Occipital lobe (tissue), 1 donor: ENCODE results near the gene IRX4. TPM values are rescaled to one million over a fixed set of nuclear protein-coding genes. Genes with fewer than 3 reads are reported as not detected.

ENCODE experiments used
- total RNA-seq: library from RNA; depleted of rRNA; stranded (reverse); fragments of >200 nt; gene quantifications from one replicate; pipeline ENCODE4 v1.2.3, GENCODE V29; 2014

IRX4 gene
- total RNA-seq, 1 donor from 2014 or later, result not detected

Other genes starting within 250 kb of the IRX4 start
- gene MRPL36, start 83.1 kb downstream of the IRX4 start, total RNA-seq, result 20.0 TPM
- gene NDUFS6, start 81.5 kb downstream of the IRX4 start, total RNA-seq, result 12.9 TPM